Medulla oblongata (tissue), 1 donor: ENCODE measurements around the gene CASZ1.
A peak's percentile ranks its signal among the peaks of the same experiment; 100 is the strongest.

Source experiments
- DNase-seq: peaks from one replicate; pipeline ENCODE4 v3.0.0-alpha.2; 2015; ENCODE audit errors: extremely low spot score

CASZ1 gene

DNA sequence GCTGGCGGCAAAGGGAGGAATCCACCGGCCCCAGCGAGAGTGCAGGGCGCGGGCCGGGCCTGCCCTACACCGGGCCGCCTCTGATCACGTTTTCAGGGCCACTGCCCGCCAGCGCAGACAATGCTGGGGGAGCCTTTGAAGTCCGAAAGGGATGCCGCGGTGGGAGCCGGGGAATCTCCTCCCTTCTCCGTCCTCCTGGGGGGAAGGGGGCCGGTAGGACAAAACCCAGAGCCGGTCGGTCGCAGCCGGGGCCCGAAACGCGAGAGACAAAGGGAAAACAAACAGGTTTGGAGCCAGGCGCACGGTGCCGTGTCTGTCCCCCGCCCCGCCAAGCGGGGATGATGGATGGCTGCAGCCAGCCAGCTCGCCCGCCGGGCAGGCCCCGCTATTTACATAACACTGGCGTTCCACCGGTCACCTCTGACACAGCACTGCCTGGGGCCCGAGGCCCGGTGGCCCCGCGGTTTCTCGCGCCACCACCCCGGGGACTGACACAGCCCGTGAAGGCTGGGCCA is 92.0 kb downstream of the CASZ1 start:
- no peak for DNase-seq

DNA sequence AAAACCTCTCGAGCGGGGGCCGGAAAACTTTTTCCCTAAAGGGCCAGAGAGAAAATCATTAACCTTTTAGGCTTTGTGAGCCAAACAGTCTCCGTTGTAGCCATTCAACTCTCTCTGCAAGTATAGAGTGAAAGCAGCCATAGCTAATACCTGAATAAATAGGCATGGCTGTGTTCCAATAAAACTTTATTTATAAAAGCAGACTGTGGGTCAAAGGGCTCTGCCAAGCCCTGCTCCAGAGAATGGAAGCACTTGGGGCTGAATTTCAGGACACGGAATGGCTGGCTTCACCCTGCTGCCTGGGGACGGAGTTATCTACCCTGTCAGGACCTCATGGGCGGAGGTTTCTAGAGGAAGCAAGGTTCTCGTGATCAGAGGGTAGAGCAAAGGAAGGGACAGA is 92.7 kb downstream of the CASZ1 start:
- no peak for DNase-seq

DNA sequence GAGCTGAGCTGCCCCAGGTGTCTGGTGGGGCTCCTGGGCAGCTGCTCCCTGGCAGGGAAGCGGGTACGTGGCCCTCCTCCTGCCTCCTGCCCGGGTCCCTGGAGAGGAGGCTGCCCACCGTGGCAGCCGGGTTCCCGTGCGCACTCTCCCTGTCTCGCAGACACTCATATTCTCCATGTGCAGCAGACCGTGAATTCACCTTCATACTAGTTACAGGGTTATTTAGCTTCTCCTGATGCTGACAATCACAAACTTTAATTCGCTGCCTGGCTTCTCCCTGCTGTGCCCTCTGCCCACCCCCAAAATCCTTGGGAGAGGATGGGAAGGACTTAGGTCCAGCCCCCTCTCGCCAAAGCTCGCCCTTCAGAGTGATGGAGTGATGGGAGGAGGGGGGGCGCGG is 95.3 kb downstream of the CASZ1 start:
- no peak for DNase-seq

- DNase-seq: no peak
These were observed 97.0 kb downstream of the CASZ1 start for GRCh38 chr1:10699470-10699835.

DNA sequence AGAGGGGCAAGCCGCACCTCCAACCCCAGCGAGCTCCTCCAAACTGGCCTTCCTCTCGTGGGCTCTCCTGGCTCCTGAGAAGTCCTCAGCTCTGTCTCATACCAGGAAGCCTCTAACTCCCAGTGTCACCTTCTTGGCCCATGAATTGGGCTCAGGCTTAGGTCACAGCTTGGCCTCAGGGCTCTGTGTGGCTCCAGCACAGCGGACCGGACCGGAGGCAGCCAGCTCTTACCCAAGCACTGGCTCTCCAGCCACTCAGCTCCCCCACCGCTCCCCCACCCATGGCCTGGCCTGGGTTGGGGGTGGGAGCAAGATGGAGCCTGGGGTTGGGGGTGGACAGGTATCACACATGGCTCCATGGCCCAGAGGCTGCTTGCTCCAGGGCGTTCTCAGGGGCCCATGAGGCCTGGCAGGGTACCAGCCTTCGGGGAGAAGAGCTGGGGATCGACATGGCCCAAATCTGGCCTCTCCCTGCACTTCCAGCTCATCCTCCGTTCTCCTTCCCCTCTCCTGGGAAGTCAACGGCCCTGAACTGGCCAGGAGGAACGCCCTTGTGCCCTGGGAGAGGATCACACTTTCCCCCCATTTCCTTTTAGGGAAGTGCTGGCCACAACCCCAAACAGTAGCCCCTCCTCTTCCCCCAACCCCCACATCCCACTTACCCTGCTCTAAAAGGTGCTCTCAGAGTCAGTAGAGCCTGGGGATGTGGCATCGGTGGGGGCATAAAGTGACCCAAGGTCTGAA is 97.5 kb downstream of the CASZ1 start:
- DNase-seq: no peak

DNA sequence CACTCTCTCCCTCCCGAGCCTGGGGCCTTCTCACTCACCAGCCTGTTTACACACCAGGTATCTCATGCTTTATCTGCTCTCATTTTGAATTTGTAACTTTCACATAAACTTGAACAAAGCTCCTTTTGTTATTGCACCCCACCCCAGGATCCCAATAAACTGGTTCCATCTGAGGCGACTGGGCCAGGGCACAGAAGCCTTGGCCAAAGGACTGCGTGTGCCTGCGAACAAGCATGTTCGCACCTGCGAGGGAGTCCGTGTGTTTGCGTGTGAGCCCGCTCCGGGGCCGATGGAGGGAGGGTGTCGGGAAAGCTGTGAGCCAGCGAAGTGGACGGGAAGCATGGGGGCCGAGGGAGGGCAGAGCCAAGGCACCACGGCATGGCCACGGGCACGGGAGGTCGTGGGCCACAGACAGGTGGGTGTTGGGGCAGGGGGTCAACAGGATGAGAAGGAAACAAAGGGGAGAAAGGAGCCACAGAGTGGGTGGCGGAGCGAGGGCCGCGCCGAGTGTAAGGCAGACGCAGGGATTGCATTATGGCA is 98.8 kb downstream of the CASZ1 start:
- DNase-seq: no peak

DNA sequence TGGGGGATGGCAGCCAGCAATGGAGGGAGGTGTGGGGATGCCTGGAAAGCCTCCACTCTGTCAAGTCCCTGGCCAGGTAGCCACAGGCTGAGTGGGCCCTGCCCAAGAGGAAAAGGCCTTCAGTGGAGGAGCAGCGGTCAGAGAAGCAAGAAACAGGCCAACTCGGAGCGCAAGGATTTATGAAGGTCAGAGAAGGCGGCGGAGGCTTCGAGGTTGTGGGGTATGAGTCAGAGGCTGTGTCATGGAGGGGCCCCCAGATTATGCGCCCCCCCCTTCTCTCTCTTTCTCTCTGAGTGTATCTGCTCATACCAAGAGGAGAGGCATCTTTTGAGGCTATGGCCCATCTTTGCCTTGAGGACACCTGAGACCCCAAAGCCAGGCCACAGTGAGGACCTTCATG is 99.5 kb downstream of the CASZ1 start:
- no peak for DNase-seq

DNA sequence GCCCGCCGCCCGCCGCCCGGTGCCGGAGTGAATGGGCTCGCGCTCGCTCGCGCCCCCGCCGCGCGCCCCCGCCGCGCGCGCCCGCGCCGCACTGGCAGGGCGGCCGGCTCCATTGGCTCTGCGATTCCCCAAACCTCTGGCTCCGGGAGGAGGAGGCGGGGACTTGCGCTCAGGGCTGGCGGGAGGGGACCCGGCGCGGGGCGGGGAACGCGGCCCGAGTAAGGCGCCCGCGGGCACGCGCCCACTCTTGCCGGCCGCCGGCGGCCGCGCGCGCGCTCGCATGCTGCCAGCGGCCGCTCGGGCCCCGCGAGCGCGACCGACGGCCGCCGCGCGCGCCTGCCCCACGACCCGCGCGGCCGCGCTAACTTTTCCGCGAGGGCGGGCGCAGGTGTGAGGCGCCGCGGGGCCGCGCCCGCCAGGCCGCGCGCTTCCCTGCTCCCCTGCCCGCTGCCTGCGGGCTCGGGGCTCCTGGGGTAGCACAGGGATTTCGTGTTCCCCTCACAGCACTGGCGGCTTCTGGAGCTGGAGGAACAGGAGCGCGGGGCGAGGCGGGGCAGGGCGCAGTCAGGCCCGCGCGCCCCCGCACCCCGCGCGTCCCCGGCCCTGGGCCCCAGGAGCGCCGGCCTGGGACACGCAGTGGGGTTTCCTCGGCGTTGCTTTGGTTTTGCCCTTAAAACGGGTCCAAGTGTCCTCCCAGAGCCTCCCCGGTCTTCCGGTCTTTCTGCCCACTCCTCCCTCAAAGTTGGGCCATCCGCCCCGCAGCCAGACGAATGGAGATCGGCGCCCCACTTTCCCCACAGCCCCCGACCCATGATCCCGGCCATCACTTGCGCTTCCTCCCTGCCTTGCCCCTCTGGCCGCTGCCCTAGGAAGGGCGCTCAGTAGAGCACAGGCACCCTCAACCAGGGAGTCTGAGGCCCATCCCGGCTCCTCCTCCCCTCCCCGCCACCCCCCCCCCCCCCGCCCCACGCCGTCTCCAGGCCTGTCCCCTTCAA is 101.5 kb downstream of the CASZ1 start:
- peak; percentile 82 for DNase-seq

DNA sequence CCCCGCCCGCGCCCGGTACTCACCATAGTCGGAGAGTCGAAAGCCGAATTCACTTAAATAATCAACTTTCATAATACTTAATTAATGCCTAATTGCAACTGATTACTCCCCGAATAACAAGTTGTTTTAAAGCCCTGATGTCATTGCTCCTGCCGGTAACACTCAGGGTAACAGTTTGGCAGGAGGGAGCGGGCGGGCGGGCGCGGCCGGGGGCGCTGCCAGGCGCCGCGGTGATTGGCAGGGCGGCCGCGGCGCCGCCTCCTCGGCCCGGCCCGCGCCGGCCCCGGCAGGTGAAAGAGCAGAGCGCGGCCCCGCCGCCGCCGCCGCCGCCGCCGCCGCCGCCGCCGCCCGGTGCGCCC is 102.2 kb downstream of the CASZ1 start:
- peak; percentile 30 for DNase-seq

DNA sequence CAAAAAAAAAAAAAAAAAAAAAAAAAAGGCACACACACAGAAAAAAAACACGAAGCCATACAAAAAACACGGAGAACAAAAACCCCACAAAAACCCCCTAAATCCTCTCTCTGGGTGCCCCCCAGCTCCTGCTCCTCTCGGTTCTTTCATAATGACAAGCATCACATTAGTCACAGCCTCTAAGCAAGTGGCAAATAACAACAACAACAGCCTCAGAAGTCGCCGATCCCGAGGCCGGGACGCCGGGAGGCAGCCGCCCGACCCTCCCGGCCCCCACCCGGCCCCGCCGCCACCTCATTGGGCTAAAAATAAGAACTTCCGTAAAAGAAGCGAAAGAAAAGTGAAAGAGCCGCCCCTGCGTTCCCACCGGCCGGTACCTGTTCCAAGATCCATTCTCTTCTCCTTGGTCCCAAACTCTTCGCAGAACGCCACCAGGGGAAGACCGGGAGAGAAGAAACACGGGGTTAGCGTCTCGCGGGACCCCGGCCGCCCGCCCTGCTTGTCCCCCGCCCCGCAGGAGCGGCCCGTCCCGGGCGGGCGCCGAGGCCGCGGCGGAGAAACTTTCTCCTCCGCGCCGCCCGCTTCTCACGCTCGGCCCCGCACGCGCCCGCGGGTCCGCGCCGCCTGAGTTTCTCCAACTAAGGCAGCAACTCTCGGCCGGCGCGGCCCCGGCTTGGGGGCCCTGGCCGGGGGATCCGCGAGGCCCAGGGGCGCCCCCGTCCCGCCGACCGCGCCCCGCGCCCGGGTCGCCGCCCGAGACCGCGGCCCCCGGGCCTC is 102.8 kb downstream of the CASZ1 start:
- DNase-seq: peak; percentile 19

DNA sequence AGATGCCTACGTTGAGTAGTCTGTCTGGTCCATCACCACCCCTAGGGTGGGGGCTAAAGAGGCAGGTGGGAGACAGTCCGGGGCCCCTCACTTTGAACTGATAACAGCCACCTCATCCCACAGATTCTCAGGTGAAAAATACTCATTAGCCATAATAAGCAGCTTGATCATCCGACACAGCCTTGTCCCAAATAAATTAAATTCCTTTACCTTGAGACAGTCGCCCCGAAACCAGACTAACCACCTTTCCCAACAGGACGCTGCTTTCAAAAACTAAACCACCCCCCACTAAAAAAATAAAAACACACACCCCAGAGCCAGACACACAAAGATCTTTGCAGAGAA is 103.3 kb downstream of the CASZ1 start:
- no peak for DNase-seq

- no peak for DNase-seq
These were observed 103.9 kb downstream of the CASZ1 start for GRCh38 chr1:10692401-10693021.

- DNase-seq: no peak
These were observed 104.7 kb downstream of the CASZ1 start for GRCh38 chr1:10691740-10692125.

DNA sequence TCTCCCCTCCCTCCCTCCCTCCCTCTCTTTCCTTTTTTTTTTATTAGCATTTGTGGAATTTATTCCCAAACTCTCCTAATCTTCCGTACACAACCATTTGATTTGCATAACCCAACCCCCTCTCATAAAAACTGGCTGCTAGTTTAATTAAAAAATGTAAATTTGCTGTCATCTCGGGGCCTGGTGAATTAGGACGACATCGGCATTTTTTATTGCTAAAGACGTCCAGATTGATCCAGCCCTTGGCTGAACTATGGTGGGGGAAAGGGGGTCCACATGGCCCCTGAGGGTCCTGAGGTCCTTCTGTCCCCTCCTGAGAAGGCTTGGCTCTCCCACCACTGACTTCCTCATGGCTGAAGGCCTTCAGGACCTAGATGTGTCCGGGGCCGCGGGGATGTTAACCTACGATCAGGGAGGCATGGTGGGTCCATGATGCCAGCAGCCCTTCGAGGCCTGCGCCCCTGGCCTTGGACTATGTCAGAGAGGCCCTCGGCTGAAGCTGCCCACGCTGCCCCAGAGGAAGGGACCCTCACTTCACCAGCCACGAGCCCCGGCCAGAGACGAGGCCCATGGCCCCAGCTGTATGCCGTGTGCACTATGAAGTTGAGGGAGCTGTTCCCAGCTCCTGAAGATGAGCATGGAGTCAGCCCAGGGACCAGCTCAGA is 105.2 kb downstream of the CASZ1 start:
- no peak for DNase-seq

GRCh38 chr1:10690484-10690883 is 106.0 kb downstream of the CASZ1 start:
- DNase-seq: no peak

DNA sequence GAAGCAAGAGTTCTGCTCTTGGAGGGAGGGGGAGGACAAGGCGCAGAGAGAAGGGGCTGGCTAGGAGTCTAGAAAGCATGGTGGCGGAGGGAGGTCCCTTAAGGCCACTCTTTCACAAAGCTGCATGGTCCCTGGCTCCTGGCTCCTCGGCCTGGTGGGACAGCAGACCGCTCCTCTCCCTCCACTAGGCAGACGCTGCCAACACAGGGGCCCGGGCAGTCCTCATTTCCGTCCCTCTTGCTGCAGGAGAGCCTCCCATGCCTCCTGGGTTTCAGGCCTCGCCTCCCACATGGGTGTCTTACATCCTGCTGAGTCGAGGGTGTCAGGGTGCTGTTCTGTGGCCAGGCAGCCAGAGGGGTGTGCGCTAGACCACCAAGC is 108.0 kb downstream of the CASZ1 start:
- DNase-seq: no peak

DNA sequence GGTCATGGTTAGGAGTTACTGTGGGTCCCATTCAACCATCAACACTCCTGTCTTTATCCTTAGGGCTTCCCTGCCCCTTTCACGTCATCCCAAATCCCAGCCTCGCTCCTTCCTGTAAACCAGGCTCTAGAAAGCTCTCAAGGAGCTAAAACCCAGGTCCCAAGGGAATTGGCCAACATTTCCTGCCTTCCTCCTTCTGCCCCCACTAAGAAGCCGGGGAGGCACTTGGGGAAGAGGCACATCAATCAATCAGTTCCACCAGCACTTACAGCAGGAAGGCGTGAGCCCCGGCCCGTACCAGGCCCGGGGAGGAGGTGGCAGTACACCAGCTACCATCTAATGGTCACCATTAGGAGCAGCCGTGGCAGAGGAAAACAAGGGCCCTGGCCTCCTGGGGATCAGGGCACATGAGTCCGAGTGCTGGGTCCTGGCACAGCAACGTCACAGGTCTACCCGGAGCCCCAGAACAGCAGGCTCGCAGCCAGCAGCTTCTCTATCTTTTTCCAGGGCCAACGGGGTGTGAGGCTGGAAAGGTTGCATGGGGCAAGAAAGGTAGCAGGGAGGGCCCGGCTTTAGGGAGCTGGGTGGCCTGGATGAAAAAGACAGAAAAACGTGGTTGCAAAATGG is 108.6 kb downstream of the CASZ1 start:
- DNase-seq: no peak

- no peak for DNase-seq
These were observed 109.2 kb downstream of the CASZ1 start for GRCh38 chr1:10687251-10687651.

DNA sequence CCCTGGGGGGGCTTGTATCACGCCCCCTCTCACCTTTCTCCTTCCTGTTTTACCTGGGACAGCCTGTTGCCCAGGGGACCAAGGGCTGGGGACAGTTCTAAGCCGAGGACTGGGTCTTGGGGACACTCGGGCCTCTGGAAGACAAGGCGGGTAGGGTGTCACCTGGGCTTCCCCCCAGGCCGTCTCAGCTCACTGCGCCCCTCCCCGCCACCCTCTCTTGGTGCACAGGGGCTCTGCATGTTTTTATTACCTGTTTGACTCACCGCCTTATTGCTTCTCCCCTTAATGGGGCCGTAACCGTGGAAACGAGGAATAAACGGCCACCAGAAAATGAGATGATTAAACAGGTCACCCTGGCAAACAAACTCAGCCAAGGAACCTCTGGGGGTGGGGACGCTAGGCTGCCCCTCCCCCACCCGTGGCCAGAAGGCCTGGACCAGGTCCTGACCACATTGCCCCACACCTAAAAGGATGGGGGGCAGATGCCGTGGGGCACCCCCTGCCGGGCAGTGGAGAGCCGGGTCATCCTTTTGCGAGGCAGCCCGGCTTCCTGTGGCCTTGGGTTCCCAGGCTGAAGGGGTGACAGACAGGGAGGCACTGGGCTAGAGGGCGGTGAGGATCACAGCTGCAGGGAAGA is 109.9 kb downstream of the CASZ1 start:
- DNase-seq: no peak

DNA sequence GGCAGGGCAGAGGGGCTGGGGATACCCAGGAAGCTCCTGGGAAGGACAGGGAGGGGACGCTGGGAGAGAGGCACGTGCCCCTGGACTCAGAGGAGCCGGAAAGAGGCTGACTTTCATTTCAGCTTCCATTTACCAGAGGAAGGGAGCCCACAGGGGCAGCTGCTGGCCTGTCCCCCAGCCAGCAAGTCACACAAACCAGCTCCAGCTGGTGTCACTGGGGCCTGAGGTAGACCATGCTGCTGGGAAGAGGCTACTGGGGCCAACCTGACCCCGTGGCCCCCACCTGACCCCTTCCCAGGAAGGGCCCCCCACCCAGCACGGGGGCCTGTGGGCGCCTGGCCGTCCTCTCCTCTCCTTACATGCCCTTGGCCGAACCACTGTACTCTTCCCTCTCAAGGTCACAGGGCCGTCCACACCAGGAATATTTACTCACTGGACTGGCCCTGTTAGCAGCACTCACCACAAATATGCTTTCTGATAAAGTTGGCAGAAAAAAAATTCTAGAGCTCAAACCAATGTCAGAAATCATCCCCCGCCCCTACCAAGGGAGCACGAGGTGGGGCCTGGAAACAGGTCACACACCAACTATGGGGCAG is 110.5 kb downstream of the CASZ1 start:
- DNase-seq: no peak
